Measurements from ENCODE around the gene TMEM245.

DNA sequence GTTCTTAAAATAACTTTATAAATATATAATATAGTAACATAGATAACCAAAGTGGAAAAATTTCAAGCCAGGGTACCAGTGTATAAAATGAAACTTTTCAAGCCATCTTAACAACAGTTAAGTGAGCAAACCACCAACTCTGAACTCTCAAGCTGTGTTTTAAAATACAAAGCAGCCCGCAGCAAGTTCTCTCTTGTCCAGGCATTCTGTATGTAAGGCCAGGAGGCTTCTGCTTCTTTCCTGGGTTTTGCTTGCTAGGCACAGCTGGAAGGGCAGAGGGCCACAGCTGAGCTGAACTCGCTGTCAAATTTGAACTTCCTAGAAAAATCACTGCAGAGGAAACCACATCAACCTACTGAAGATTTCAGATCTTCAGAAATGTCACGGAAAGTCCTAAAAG lies 99.6 kb downstream of the TMEM245 start:
- TF ChIP-seq, protein P1, sequence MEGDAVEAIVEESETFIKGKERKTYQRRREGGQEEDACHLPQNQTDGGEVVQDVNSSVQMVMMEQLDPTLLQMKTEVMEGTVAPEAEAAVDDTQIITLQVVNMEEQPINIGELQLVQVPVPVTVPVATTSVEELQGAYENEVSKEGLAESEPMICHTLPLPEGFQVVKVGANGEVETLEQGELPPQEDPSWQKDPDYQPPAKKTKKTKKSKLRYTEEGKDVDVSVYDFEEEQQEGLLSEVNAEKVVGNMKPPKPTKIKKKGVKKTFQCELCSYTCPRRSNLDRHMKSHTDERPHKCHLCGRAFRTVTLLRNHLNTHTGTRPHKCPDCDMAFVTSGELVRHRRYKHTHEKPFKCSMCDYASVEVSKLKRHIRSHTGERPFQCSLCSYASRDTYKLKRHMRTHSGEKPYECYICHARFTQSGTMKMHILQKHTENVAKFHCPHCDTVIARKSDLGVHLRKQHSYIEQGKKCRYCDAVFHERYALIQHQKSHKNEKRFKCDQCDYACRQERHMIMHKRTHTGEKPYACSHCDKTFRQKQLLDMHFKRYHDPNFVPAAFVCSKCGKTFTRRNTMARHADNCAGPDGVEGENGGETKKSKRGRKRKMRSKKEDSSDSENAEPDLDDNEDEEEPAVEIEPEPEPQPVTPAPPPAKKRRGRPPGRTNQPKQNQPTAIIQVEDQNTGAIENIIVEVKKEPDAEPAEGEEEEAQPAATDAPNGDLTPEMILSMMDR (conservative IDR thresholded peaks at IDR 0.05; ENCODE audit: low read depth, low read length) = no peak
- TF ChIP-seq EZH2 (IDR thresholded peaks at IDR 0.05; ENCODE audit: borderline replicate concordance, low read depth, low read length, poor library complexity, severe bottlenecking) = no peak
